Hindlimb muscle (tissue), 1 donor: ENCODE measurements around the gene DRD3. TPM values are rescaled to one million over a fixed set of nuclear protein-coding genes. Genes with fewer than 3 reads are reported as not detected.
A peak's percentile ranks its signal among the peaks of the same experiment; 100 is the strongest.

Source experiments
- DNase-seq: peaks from one replicate; pipeline ENCODE4 v3.0.0-alpha.2; 2013
- polyA plus RNA-seq: library from polyadenylated mRNA; unstranded; fragments of 120-200 nt; gene quantifications from one replicate; pipeline ENCODE4 v1.2.1, GENCODE V29; 2013; ENCODE audit not compliant: insufficient read length

DRD3 gene
- not detected for polyA plus RNA-seq

- peak; percentile 57 for DNase-seq
Observed at GRCh38 chr3:114178770-114179368, at the start of gene DRD3. Gene DRD3 (minus strand): TSS chr3:114179052. CDS start chr3:114171992, 7,060 bp downstream.

GRCh38 chr3:114227076-114227475 is 48.2 kb upstream of the DRD3 start:
- DNase-seq, result no peak

- DNase-seq, result no peak
Observed at GRCh38 chr3:114226313-114226712, 47.5 kb upstream of the DRD3 start.

GRCh38 chr3:114223143-114223542 is 44.3 kb upstream of the DRD3 start:
- DNase-seq, result no peak

GRCh38 chr3:114221881-114222264 is 43.0 kb upstream of the DRD3 start:
- DNase-seq, result no peak

- DNase-seq, result no peak
Observed at GRCh38 chr3:114221165-114221880, 42.5 kb upstream of the DRD3 start.

- DNase-seq, result no peak
Observed at GRCh38 chr3:114219741-114220140, 40.9 kb upstream of the DRD3 start.

- no peak for DNase-seq
Observed at GRCh38 chr3:114218578-114219185, 39.8 kb upstream of the DRD3 start.

- no peak for DNase-seq
Observed at GRCh38 chr3:114218006-114218405, 39.2 kb upstream of the DRD3 start.

GRCh38 chr3:114217266-114217665 is 38.4 kb upstream of the DRD3 start:
- no peak for DNase-seq

- no peak for DNase-seq
Observed at GRCh38 chr3:114216186-114216970, 37.5 kb upstream of the DRD3 start.

- DNase-seq, result no peak
Observed at GRCh38 chr3:114214542-114215341, 35.9 kb upstream of the DRD3 start.

GRCh38 chr3:114213627-114214541 is 35.0 kb upstream of the DRD3 start:
- DNase-seq, result peak; percentile 14

GRCh38 chr3:114213292-114213626 is 34.4 kb upstream of the DRD3 start:
- DNase-seq, result no peak

GRCh38 chr3:114212646-114213045 is 33.8 kb upstream of the DRD3 start:
- no peak for DNase-seq

- no peak for DNase-seq
Observed at GRCh38 chr3:114207768-114208167, 28.9 kb upstream of the DRD3 start.

- no peak for DNase-seq
Observed at GRCh38 chr3:114206342-114206741, 27.5 kb upstream of the DRD3 start.

- DNase-seq, result no peak
Observed at GRCh38 chr3:114205541-114205940, 26.7 kb upstream of the DRD3 start.

- no peak for DNase-seq
Observed at GRCh38 chr3:114194750-114195149, 15.9 kb upstream of the DRD3 start.

GRCh38 chr3:114192136-114192535 is 13.3 kb upstream of the DRD3 start:
- DNase-seq, result no peak

GRCh38 chr3:114186501-114186900 is 7.6 kb upstream of the DRD3 start:
- no peak for DNase-seq
